Measurements from ENCODE around the gene BFSP2.

BFSP2 gene

DNA sequence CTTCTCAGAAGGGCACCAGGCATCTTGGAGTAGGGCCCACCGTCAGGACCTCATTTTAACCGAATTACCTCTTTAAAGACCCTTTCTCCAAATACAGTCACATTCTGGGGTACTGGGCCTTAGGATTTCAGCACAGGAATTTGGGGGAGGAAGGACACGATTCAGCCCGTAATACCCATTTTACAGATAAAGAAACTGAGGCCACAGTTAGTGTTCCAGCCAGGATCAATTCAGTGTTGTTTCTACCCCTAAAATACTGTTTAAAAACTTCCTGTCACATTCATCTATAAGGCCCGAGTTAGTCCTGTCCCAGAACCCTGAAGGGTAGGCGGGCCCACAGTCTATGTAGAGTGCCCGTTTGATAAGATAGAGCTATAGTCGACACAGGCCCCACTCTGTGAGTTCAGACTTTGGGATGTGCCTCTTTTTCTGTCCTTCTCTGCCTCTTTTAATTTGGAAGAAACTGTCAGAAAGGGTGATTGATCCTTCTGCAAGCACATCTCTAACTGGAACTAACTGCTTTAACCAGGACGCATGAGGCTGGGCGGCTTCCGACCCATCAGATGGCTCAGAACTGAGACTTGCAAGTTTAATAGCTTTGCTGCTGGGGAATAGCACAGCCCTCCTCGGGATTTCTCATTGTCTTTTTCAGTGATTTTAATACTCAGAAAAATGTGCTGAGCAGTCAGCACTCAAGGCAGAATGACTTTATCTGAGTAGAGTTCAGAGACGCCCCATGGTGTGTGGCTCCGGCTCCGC is 19.5 kb downstream of the BFSP2 start:
- DNase-seq: no peak

DNA sequence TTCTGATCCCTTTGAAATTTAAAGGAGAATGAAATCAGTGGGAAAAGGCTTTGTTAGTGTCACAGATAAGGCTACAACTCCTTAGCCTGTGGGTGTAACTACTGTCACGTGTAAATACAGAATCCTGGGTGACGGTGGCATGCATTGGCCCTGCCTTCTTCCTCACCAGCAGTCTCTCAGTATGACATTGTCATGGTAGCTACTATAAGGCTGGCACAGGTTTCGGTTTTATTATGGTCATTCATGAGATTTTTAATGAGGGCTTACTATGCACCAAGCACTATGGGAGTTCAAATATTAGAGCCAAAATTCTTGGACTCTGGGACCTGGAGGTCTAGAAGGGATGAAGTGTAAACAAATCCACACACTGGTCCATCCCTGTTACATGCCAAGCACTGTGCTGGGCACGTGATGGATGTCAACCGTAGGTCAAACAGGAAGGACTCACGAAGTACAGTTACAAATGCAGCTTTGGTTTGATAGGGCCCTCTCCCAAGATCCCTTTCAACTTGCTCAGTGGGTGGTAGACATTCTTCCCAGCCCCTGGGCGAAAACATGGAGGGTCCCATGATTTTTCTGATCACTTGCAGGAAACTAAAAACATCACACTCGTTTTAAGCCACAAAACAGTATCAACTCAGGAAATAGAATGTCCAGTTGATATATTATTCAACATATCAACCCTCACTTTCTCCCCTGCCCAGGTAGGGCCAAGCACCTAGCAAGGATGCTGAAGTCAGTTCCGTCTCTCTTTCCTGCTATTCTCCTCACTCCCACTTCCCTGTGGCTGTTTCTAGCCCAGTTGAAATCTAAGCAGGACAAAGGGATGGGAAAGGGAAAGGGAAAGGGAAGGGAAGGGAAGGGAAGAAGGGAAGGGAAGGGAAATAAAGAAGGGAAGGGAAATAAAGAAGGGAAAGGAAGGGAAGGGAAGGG is 25.3 kb downstream of the BFSP2 start:
- no peak for DNase-seq

DNA sequence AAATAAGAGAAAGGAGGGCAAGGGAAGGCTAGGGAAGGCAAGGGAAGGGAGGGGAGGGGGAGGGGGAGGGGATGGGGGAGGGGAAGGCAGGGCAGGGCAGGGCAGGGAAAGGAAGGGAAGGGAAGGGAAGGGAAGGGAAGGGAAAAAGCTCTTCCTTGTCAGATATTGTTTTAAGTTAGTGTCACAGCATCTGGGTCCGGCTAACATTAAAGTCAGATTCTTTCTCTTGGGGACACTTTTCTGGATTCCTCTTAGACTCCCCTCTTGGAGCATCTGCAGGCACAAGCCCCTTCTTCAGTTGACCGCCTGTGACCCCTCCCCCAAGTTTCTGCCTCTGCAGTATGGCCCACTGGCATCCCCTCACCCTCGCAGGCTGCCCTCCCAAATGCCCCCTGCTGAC is 26.0 kb downstream of the BFSP2 start:
- no peak for DNase-seq

- DNase-seq: no peak
These were observed 26.9 kb downstream of the BFSP2 start for GRCh38 chr3:133426721-133427120.

GRCh38 chr3:133428552-133428951 is 28.7 kb downstream of the BFSP2 start:
- no peak for DNase-seq

DNA sequence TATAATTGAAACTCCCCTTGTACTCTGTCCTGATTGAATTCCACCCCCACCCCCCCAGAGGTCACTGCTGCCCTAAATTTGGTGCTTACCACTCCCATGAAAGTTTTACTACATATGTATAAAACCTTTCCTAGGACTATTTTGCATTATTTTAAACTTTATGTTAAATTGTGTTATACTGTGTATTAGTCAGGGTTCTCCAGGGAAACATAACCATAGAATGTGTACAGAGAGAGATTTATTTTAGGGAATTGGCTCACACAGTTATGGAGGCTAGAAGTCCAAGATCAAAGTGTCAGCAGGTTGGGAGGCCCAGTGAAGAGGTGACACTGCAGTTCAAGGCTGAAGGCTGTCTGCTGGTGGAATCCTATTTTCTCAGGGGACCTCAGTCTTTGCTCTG is 29.2 kb downstream of the BFSP2 start:
- DNase-seq: no peak

DNA sequence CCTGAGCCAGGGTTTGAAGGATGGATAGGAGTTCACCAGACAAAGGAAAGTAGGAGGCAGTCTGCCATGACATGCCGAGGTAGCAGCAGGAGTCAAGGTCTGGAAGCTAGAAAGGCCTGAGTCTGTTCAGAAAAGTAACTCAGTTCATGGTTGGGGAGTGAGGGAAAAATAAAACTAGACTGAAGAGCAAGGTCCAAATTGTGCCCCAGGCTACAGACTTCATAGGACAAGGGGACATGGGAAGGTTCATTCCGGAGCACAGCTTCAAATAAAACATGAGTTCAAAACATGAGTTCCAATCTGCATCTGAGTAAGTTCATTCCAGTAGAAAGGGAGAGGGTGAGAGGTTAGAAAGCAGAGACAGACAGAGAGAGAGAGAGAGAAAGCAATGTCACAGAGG is 39.7 kb downstream of the BFSP2 start:
- DNase-seq: no peak

GRCh38 chr3:133440652-133441051 is 40.8 kb downstream of the BFSP2 start:
- DNase-seq: no peak

GRCh38 chr3:133441867-133442270 is 42.0 kb downstream of the BFSP2 start:
- no peak for DNase-seq

DNA sequence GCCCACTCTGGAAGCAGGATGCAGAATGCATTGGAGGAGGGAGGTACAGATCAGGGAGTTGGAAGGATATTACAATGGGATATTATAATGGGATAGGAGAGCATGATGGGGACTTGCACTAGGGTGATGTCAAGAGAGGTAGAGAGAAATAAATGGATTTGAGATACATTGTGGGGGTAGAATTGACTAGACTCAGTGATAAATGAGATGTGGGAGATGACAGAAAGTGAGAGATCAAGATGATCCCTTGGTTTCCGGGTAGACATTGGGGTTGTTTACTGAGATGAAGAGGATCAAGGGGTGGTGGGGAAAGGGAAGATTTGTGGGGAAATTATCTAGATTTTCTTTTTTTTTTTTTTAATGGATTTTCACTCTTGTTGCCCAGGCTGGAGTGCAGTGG is 42.7 kb downstream of the BFSP2 start:
- DNase-seq: no peak

DNA sequence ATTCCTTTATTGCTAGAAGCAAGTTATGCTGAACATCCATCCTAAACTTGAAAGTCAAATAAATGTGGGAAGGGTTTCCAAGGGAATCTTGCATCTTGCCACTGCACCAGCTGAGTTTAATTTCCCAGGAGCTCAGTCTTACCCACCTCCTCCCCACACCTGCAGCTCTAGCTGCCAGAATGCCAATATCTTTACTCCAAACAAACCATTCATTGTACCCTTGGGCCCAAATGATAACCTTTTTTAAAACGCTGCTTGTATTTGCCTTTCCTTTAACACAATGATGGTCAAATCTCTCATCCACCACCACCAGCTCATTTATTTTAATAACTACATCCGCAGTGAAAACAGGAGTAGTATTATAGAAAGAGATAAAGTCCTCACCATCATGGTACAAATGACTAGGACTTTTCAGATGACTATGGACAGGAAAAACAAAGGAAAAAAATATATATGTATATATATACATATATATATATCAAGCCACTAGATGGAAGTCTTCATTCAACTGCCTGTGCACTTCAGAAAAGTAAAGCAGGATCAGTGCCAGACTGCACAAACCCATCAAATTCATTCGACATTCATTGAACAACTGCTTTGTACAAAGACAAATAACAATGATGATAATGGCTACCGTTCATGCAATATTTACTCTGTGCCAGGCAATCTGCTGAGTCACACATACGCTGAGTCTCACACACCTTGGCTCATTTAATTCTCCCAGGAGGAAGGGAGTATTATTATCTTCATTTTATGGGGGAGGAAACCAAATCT is 44.0 kb downstream of the BFSP2 start:
- no peak for DNase-seq

DNA sequence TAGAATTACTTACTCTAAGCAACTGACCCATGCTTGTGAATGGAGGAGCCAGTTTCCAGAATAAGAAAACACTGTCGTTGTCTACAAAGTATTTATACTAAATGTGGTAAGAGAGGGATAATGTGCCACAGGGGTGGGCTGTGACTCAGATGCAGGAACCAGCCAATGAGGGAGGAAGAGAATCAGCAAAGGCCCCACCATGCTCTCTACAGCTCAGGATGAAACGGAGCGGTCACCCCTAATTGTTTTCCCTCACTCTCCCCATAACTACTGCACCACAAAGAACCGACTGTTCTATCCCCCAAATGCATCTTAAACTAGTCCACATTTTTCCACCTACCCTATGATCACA is 44.5 kb downstream of the BFSP2 start:
- DNase-seq: no peak

GRCh38 chr3:133445108-133445507 is 45.3 kb downstream of the BFSP2 start:
- DNase-seq: no peak

DNA sequence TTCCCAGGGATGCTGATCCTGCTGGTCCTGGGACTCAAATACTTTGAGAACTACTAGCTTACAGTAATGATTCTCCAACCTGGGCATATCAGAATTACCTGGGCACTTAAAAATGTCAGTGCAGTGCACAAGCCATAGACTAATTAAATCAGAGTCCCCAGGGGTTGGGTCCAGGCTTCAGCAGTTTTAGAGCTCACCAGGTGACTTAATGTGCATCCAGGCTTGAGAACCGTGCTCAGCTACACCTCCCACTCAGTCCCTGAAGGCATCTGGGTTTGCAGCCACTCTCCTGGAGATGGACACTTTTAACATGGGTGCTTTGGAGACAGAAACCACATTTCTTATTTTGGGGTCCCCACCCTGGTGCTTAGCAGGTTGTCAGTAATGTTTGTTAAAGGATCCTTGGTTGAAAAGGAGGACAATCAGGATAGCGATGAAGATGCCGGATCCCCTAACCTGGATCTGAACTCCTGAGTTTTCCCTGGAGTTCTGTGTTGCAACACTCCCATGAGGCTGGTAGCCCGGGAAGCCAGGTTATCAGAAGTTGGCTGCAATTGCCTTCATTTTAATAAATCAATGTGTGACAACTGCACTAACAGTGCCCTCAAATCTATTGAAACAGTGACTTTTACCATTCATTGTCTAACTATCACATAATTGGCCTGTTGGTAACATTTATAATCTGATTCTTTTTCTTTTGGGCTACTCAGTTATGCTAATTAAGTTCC is 48.1 kb downstream of the BFSP2 start:
- peak; percentile 17 for DNase-seq

DNA sequence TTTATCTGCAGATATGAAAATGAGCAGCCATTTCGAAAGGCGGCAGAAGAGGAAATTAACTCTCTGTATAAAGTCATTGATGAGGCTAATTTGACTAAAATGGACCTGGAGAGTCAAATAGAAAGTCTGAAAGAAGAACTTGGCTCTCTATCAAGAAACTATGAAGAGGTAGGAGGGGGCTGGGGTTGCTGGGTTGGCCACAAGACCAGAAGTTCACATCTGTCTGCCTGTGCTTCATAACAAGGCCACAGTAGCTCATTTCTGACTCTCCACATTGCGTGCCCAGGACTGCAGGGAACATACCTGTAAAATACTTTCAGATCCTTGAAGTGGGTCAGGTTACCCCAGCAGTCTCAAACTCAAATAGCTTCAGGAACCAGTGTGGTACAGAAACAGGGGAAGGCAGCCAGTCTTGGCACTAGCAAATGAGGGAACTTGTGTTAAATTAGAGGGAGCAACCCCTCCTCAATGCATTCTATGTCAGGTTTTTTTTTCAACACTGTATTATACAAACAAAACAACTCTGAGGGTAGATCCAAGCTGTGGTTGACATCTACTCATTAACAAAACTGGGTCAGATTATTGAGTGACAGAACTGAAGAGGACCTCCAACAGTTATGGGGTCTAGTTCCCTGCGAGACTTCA is 48.7 kb downstream of the BFSP2 start:
- peak; percentile 48 for DNase-seq

DNA sequence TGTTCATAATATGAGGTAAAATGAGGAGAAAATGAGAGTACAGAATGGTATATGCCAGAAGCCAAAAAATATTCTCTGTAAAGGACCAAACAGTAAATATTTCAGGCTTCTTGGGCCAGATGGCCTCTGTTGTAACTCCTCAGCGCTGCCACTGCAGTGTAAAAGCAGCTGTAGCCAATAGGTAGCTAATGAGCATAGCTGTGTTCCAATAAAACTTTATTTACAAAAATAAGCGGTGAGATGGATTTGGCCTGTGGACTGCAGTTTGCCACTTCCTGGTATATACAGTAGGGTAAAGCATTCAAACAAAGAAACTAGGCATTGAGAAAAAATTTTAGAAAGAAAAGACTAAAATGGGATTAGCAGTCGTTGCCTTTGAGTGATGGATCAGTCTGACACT is 51.5 kb downstream of the BFSP2 start:
- no peak for DNase-seq

GRCh38 chr3:133452641-133453319 is 52.9 kb downstream of the BFSP2 start:
- no peak for DNase-seq

DNA sequence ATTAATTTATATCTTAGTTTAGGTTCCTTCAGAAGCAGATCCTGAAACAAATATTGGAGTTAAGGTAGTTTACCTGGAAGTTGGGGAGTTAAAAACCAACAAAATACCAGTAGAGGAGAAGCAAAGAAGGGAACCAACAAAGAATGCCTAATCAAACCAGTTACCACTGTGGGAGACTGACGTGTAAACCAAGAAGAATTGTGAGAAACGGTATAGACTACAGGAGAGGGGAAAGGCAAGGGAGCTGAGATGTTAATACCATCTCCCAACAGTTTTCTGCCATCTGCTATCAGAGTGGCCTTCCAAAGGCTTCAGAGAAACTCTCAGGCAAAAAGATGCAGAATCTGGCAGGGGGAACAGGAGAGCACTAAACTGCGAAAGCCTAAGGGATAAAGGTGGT is 53.5 kb downstream of the BFSP2 start:
- no peak for DNase-seq

DNA sequence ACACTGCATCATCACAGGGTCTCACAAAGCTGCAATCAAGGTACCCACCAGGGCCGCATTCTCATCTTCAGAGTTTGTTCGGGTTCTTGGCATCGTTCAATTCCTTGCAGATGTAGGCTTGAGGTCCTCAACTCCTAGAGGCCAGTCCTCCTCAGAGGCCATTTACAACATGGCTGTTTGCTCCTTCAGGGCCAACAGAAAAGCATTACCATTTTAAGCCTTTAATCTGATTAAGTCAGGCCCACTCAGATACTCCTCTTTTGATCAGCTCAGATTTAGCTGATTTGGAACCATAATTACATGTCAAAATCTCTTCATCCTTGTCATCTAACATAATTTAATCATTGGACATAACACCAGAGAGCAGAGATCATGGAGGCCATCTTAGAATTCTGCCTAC is 55.4 kb downstream of the BFSP2 start:
- DNase-seq: no peak

- no peak for DNase-seq
These were observed 56.1 kb downstream of the BFSP2 start for GRCh38 chr3:133455960-133456359.

DNA sequence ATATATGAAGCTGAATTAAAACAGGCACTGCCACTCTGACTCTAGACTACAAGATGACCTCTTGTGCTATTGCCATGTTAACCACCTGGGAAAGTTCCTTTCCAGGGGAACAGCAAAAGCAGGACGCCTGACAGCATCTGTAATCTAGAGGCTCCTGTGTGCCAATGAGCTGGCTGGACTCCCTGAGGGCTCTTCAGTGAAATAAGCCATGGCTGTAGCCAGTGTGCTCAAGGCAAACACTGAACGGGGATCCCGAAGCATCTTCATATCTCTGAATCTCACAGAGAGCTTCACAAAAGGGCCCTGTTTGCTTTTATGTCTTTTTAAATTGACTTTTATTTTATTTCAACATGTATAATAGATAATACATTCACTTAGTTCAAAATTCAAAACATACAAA is 57.2 kb downstream of the BFSP2 start:
- no peak for DNase-seq
